HCT116 (cell line): Measurements from ENCODE around the gene TRIM67. TPM values are rescaled to one million over a fixed set of nuclear protein-coding genes. Genes with fewer than 3 reads are reported as not detected.

ENCODE experiments used
- ATAC-seq: fragments of 200-7000 bp; cut with Tn5 transposase; 2 replicates; pipeline ENCODE4 v1.9.1; 2020; ENCODE audit warnings: mild to moderate bottlenecking, moderate library complexity
- BruUV-seq: library from RNA; stranded (reverse); fragments of 400-500 nt; replicated peaks from 2 replicates; lab custom pipeline; 2021; lab: Mats Ljungman, UMichigan
- CTCF ChIA-PET: fragments of 300-600 bp; sonication (Branson Sonifier 250); formaldehyde crosslinking; loops from one replicate; lab custom pipeline; 2021; ENCODE audit warnings: antibody characterized with exemption; lab: Charles Lee
- POLR2A ChIA-PET: fragments of 300-600, 350-600 bp; sonication (Branson Sonifier 250); formaldehyde crosslinking; loops from one replicate; lab custom pipeline; 2021; ENCODE audit warnings: antibody characterized with exemption; lab: Charles Lee
- RAD21 ChIA-PET, 2 experiments: fragments of 300-600 bp; sonication (Branson Sonifier 250); formaldehyde crosslinking; loops; one replicate each; lab custom pipeline; 2023; ENCODE audit warnings: low total read pairs in 2 of 2; ENCODE audit not compliant: uncharacterized antibody in 2 of 2, unreplicated experiment in 2 of 2, low non-redundant PET in 1 of 2; lab: Charles Lee
- DNase-seq: peaks from one replicate; pipeline ENCODE4 v3.0.0-alpha.2; 2010; ENCODE audit warnings: low read depth, low spot score
- H2AFZ ChIP-seq: fragments of 200-600 bp; shearing (Covaris generic), sonication (generic); 2 replicates; pipeline ENCODE4 v1.6.1; 2017; ENCODE audit warnings: low read depth, mixed run types, mixed read lengths, antibody characterized with exemption, low read length; ENCODE audit not compliant: poor library complexity, severe bottlenecking
- H3K27ac ChIP-seq: 2 replicates; pipeline ENCODE4 v1.5.1; 2012; ENCODE audit warnings: low read depth, low read length
- H3K27me3 ChIP-seq: fragments of 200-600 bp; sonication (generic); 2 replicates; pipeline ENCODE4 v1.6.1; 2016; ENCODE audit warnings: mixed run types, low read length, mixed read lengths; ENCODE audit not compliant: insufficient read depth
- H3K36me3 ChIP-seq, 2 experiments: fragments of 200-500 bp in 1 of 2; fragments of 200-600 bp in 1 of 2; sonication (Bioruptor generic) in 1 of 2; sonication (generic) in 1 of 2; 2 replicates each; pipeline versions ENCODE4 v1.5.1 to v1.6.1; 2014 to 2016; ENCODE audit warnings: low read length in 2 of 2, inconsistent platforms in 1 of 2, mixed read lengths in 1 of 2, mixed run types in 1 of 2; ENCODE audit not compliant: insufficient read depth in 2 of 2, control insufficient read depth in 1 of 2
- H3K4me1 ChIP-seq, 2 experiments: fragments of 200-600 bp in 1 of 2; sonication (generic) in 1 of 2; 2 replicates each; pipeline versions ENCODE4 v1.5.1 to v1.6.1; 2012 to 2017; ENCODE audit warnings: low read length in 2 of 2, inconsistent platforms in 1 of 2, mild to moderate bottlenecking in 1 of 2, mixed read lengths in 1 of 2, mixed run types in 1 of 2, moderate library complexity in 1 of 2; ENCODE audit not compliant: insufficient read depth in 2 of 2, control insufficient read depth in 1 of 2
- H3K4me2 ChIP-seq: fragments of 200-600 bp; sonication (generic); 2 replicates; pipeline ENCODE4 v1.6.1; 2017; ENCODE audit warnings: mixed run types, low read length, mixed read lengths
- H3K4me3 ChIP-seq, 2 experiments: fragments of 200-600 bp in 1 of 2; sonication (generic) in 1 of 2; replicated peaks in 1 of 2; 2 replicates each; pipeline ENCODE4 v1.5.1; 2011 to 2016; ENCODE audit warnings: low read length in 2 of 2, control low read depth in 1 of 2, low read depth in 1 of 2, mild to moderate bottlenecking in 1 of 2, mixed read lengths in 1 of 2, mixed run types in 1 of 2
- H3K79me2 ChIP-seq: fragments of 200-600 bp; sonication (generic); 2 replicates; pipeline ENCODE4 v1.6.1; 2017; ENCODE audit warnings: mild to moderate bottlenecking, mixed run types, low read length, moderate library complexity, mixed read lengths; ENCODE audit not compliant: insufficient read depth
- H3K9ac ChIP-seq: fragments of 200-600 bp; sonication (generic); 2 replicates; pipeline ENCODE4 v1.6.1; 2016; ENCODE audit warnings: low read length, mixed read lengths
- H3K9me2 ChIP-seq: fragments of 200-600 bp; sonication (generic), shearing (Covaris generic); 2 replicates; pipeline ENCODE4 v1.6.1; 2017; ENCODE audit warnings: mixed run types, mild to moderate bottlenecking, moderate library complexity; ENCODE audit not compliant: insufficient read depth
- H3K9me3 ChIP-seq, 2 experiments: fragments of 200-500 bp in 1 of 2; fragments of 200-600 bp in 1 of 2; sonication (Bioruptor generic) in 1 of 2; sonication (generic) in 1 of 2; 2 replicates each; pipeline ENCODE4 v1.6.1; 2014 to 2017; ENCODE audit warnings: low read length in 2 of 2, mixed read lengths in 2 of 2, inconsistent platforms in 1 of 2, low read depth in 1 of 2, mild to moderate bottlenecking in 1 of 2, mixed run types in 1 of 2, moderate library complexity in 1 of 2; ENCODE audit not compliant: control insufficient read depth in 1 of 2, insufficient read depth in 1 of 2
- H4K20me1 ChIP-seq: fragments of 200-600 bp; sonication (generic), shearing (Covaris generic); 2 replicates; pipeline ENCODE4 v1.6.1; 2017; ENCODE audit warnings: mixed run types, mild to moderate bottlenecking, moderate library complexity; ENCODE audit not compliant: insufficient read depth
- FOSL1 ChIP-seq: IDR thresholded peaks from 2 replicates; pipeline ENCODE4 v1.6.1; 2012; ENCODE audit warnings: low read depth
- MAX ChIP-seq: IDR thresholded peaks from 2 replicates; pipeline ENCODE4 v1.6.1; 2012
- POLR2A ChIP-seq: IDR thresholded peaks from 2 replicates; pipeline ENCODE4 v1.7.0; 2011; ENCODE audit warnings: borderline replicate concordance; ENCODE audit not compliant: insufficient read depth, insufficient read length; ENCODE audit errors: extremely low read depth
- RAD21 ChIP-seq: IDR thresholded peaks from 2 replicates; pipeline ENCODE4 v1.6.1; 2012; ENCODE audit warnings: low read depth, mild to moderate bottlenecking
- SIN3A ChIP-seq: IDR thresholded peaks from 2 replicates; pipeline ENCODE4 v1.6.1; 2012; ENCODE audit warnings: low read depth
- SP1 ChIP-seq: IDR thresholded peaks from 2 replicates; pipeline ENCODE4 v1.6.1; 2012; ENCODE audit warnings: low read depth
- TCF7L2 ChIP-seq: IDR thresholded peaks from 2 replicates; pipeline ENCODE4 v1.7.0; 2011; ENCODE audit warnings: borderline replicate concordance, inconsistent platforms; ENCODE audit not compliant: insufficient read depth, insufficient read length; ENCODE audit errors: extremely low read depth
- ZNF274 ChIP-seq: fragments of 200-500 bp; sonication (Bioruptor generic); IDR thresholded peaks from 2 replicates; pipeline ENCODE4 v1.6.1; 2014; ENCODE audit warnings: mild to moderate bottlenecking, low read depth, low read length, inconsistent platforms
- intact Hi-C: fragments of 100-400 bp; cut with micrococcal nuclease; formaldehyde crosslinking; loops from 2 replicates; pipeline ENCODE4 v1.10.0; 2022
- total RNA-seq: library from RNA; stranded (reverse); gene quantifications from one replicate; pipeline ENCODE4 v1.2.1, GENCODE V29; 2021; ENCODE audit not compliant: unreplicated experiment
- TF ChIP-seq, protein P1 (sequence below): IDR thresholded peaks from 2 replicates; pipeline ENCODE4 v1.6.1; 2011; ENCODE audit warnings: mild to moderate bottlenecking, low read length, moderate library complexity; ENCODE audit not compliant: insufficient replicate concordance; ENCODE audit errors: extremely low read depth

The TRIM67 gene
- total RNA-seq, 1 experiment from 2014 or later, result 0.02 TPM

GRCh38 chr1:231242516-231243198 lies 80.8 kb downstream of the TRIM67 start:
- H3K79me2 ChIP-seq, result peaks cover 74% of the 10 kb centered on the region
- no peak overlapping the region for H2AFZ ChIP-seq
- no peaks in the 10 kb centered on the region for H3K9me3 ChIP-seq
- peak overlapping the region; percentile 97 for H3K4me3 ChIP-seq
- ATAC-seq (no peak), DNase-seq (no peak)
- intact Hi-C loops, result loop anchor here (10.0 kb wide), 1 partner anchor 362 kb away; no protein-coding TSS in a partner anchor
- H4K20me1 ChIP-seq, result no peaks in the 10 kb centered on the region
- peak overlapping the region; percentile 95 for H3K9ac ChIP-seq
- H3K4me2 ChIP-seq, result peak overlapping the region; percentile 72
- no peaks in the 10 kb centered on the region for H3K27me3 ChIP-seq
- H3K27ac ChIP-seq, result no peak overlapping the region
- H3K4me1 ChIP-seq, result peaks cover 10 to 24% of the 10 kb centered on the region in 2 experiments
- ChIA-PET POLR2A (no interaction called here), RAD21 (no interaction called here), CTCF (no interaction called here)
- no peak for TF ChIP-seq TCF7L2
- no peak for TF ChIP-seq POLR2A
- no peak for TF ChIP-seq FOSL1
- TF ChIP-seq SP1, result no peak
- TF ChIP-seq RAD21, result no peak
- TF ChIP-seq ZNF274, result no peak
- TF ChIP-seq SIN3A, result no peak
- TF ChIP-seq MAX, result no peak
- TF ChIP-seq, protein P1, sequence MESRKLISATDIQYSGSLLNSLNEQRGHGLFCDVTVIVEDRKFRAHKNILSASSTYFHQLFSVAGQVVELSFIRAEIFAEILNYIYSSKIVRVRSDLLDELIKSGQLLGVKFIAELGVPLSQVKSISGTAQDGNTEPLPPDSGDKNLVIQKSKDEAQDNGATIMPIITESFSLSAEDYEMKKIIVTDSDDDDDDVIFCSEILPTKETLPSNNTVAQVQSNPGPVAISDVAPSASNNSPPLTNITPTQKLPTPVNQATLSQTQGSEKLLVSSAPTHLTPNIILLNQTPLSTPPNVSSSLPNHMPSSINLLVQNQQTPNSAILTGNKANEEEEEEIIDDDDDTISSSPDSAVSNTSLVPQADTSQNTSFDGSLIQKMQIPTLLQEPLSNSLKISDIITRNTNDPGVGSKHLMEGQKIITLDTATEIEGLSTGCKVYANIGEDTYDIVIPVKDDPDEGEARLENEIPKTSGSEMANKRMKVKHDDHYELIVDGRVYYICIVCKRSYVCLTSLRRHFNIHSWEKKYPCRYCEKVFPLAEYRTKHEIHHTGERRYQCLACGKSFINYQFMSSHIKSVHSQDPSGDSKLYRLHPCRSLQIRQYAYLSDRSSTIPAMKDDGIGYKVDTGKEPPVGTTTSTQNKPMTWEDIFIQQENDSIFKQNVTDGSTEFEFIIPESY, result no peak
- peaks cover 9% of the 10 kb centered on the region in 2 experiments for H3K36me3 ChIP-seq
- no peaks in the 10 kb centered on the region for H3K9me2 ChIP-seq
- BruUV-seq, result no TSS peak
